Nephron progenitor cell (in vitro differentiated cells): ENCODE measurements around the gene PTP4A2.

Experiments used
- DNase-seq: peaks from one replicate; pipeline ENCODE4 v3.0.0; 2021
- H3K27ac Mint-ChIP-seq: 2 replicates; pipeline ENCODE4 v1.8.0; 2021; ENCODE audit warnings: mild to moderate bottlenecking, moderate library complexity, mixed read lengths
- H3K27me3 Mint-ChIP-seq: 2 replicates; pipeline ENCODE4 v1.8.0; 2021; ENCODE audit warnings: mild to moderate bottlenecking, low read depth, mixed read lengths; ENCODE audit not compliant: poor library complexity
- H3K36me3 Mint-ChIP-seq: 2 replicates; pipeline ENCODE4 v1.8.0; 2021; ENCODE audit warnings: low read depth, mixed read lengths
- H3K4me1 Mint-ChIP-seq: 2 replicates; pipeline ENCODE4 v1.8.0; 2021; ENCODE audit warnings: mixed read lengths
- H3K4me3 Mint-ChIP-seq: 2 replicates; pipeline ENCODE4 v1.8.0; 2021; ENCODE audit warnings: mild to moderate bottlenecking, moderate library complexity, mixed read lengths
- H3K9me3 Mint-ChIP-seq: 2 replicates; pipeline ENCODE4 v1.8.0; 2021; ENCODE audit warnings: mild to moderate bottlenecking, moderate library complexity, mixed read lengths
- TF ChIP-seq, protein P1 (sequence below): fragments of 200-600 bp; sonication (generic); IDR thresholded peaks from 2 replicates; pipeline ENCODE4 v1.5.0; 2021; ENCODE audit warnings: antibody characterized with exemption

Gene PTP4A2

DNA sequence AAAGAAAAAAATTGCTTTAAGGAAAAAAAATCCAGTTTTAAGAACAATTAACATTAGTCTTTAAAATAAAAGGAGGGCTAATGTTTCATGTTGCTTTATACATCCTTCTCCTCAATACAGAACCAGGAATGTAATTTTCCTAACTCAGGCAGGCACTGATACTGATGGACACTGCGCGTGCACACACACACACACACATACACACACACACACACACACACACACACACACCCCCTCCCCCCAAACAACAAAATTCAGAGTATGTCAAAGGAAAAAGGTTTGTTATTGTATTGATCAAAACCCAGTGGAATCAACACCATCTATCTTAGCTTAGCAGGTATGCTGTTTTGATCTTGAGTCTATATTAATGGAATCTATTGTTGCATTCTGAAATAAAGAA lies 31.6 kb downstream of the PTP4A2 start:
- peak overlapping the region; percentile 84 for H3K27ac Mint-ChIP-seq
- DNase-seq: no peak
- peaks cover 11% of the 10 kb centered on the region for H3K9me3 Mint-ChIP-seq
- peaks cover 10% of the 10 kb centered on the region for H3K4me1 Mint-ChIP-seq
- TF ChIP-seq, protein P1, sequence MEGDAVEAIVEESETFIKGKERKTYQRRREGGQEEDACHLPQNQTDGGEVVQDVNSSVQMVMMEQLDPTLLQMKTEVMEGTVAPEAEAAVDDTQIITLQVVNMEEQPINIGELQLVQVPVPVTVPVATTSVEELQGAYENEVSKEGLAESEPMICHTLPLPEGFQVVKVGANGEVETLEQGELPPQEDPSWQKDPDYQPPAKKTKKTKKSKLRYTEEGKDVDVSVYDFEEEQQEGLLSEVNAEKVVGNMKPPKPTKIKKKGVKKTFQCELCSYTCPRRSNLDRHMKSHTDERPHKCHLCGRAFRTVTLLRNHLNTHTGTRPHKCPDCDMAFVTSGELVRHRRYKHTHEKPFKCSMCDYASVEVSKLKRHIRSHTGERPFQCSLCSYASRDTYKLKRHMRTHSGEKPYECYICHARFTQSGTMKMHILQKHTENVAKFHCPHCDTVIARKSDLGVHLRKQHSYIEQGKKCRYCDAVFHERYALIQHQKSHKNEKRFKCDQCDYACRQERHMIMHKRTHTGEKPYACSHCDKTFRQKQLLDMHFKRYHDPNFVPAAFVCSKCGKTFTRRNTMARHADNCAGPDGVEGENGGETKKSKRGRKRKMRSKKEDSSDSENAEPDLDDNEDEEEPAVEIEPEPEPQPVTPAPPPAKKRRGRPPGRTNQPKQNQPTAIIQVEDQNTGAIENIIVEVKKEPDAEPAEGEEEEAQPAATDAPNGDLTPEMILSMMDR: no peak
- H3K4me3 Mint-ChIP-seq: no peak overlapping the region
- H3K27me3 Mint-ChIP-seq: peaks cover 4% of the 10 kb centered on the region
- H3K36me3 Mint-ChIP-seq: peaks cover 62% of the 10 kb centered on the region

DNA sequence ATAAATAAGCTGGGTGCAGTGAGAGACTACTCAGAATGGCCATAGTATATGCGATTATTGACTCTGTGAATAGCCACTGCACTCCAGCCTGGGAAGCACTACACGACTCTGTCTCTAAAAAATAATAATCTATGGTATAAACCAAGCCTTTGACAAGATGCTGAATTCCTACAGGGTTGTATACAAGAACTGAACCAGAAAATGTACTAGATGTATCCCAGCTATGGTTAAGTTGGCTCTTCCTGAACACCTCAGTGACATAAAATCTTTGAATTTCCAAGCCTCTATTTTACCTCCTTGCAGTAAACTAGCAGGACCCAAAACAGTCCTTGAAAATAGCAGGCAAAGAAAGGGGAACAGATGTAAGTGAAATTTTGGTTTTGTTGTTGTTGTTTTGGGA lies 32.5 kb downstream of the PTP4A2 start:
- no peak overlapping the region for H3K4me3 Mint-ChIP-seq

DNA sequence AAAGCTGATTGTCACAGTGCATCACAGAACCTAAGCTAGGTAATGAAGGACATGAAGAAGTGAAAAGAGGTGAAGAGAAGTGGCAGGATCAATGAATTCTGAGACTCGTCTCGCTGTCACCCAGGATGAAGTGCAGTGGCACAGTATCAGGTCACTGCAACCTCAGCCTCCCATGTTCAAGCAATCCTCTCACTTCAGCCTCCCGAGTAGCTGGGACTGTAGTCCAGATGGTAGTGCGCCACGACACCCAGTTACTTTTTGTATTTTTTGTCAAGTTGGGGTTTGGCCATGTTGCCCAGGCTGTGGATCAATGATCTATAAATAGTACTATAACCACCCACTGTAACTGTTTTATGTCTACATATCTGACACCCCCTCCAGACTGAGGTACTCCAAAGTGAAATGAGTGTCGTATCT lies 33.1 kb downstream of the PTP4A2 start:
- peaks cover 11% of the 10 kb centered on the region for H3K9me3 Mint-ChIP-seq
- H3K4me3 Mint-ChIP-seq: no peak overlapping the region
- TF ChIP-seq, protein P1: no peak
- no peak for DNase-seq
- peaks cover 4% of the 10 kb centered on the region for H3K4me1 Mint-ChIP-seq
- peaks cover 4% of the 10 kb centered on the region for H3K27me3 Mint-ChIP-seq
- peaks cover 53% of the 10 kb centered on the region for H3K36me3 Mint-ChIP-seq
- H3K27ac Mint-ChIP-seq: peak overlapping the region; percentile 17

More for the DNA sequence above, 32.5 kb downstream of the PTP4A2 start:
- Mint-ChIP-seq H3K4me1 (peaks cover 5% of the 10 kb centered on the region), H3K27me3 (peaks cover 4% of the 10 kb centered on the region), H3K9me3 (peaks cover 11% of the 10 kb centered on the region), H3K36me3 (peaks cover 57% of the 10 kb centered on the region), H3K27ac (peak overlapping the region; percentile 17)
- TF ChIP-seq, protein P1: no peak
- DNase-seq: no peak

DNA sequence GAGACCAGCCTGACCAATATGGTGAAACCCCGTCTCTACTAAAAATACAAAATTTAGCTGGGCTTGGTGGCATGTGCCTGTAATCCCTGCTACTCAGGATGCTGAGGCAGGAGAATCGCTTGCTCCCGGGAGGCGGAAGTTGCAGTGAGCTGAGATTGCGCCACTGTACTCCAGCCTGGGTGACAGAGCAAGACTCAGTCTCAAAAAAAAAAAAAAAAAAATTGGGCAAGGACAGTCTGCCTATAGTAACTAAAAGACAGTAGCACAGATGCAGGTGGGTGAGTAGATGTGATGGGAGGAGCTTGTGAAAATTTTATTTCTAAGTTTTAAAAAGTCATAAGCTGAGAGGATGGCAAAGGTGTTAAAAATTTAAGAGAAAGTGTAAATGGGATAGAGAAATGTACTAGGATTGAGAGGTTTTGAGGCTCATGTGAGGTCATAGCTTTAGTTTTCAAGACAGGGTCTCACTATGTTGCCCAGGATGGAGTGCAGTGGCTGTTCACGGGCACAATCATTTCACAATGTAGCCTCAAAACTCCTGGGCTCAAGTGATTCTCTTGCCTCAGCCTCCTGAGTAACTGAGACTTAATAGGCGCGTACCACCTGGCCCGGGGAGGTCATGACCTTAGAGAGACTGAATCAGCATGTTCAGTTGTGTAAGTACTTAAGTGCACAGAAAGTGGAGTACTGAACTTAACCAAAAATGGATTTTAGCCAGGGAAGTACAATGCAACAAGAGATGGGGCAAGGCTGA lies 33.7 kb downstream of the PTP4A2 start:
- Mint-ChIP-seq H3K36me3 (peaks cover 47% of the 10 kb centered on the region), H3K9me3 (peaks cover 11% of the 10 kb centered on the region), H3K27me3 (peaks cover 4% of the 10 kb centered on the region), H3K27ac (peak overlapping the region; percentile 3), H3K4me1 (peaks cover 4% of the 10 kb centered on the region), H3K4me3 (no peak overlapping the region)
- TF ChIP-seq, protein P1: no peak
- no peak for DNase-seq

DNA sequence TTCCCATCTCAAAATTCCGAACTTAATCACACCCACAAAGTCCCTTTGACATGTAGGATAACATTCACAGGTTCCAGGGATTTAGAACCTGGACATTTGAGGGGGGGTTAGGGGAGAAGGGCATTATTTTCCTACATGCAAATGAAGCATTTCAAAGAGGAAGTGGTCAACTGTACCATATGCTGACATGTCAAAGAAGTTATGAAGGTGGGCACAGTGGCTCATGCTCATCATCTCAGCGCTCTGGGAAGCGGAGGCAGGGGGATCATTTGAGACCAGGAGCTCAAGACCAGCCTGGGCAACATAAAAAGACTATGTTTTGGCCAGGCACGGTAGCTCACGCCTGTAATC lies 35.7 kb downstream of the PTP4A2 start:
- Mint-ChIP-seq H3K36me3 (peaks cover 27% of the 10 kb centered on the region), H3K9me3 (peaks cover 11% of the 10 kb centered on the region), H3K27ac (no peak overlapping the region), H3K27me3 (peaks cover 4% of the 10 kb centered on the region), H3K4me3 (no peak overlapping the region), H3K4me1 (peaks cover 4% of the 10 kb centered on the region)
- TF ChIP-seq, protein P1: no peak
- DNase-seq: no peak
